Progenitor cell of endocrine pancreas (in vitro differentiated cells): ENCODE results near the gene ZEB1. TPM values are rescaled to one million over a fixed set of nuclear protein-coding genes. Genes with fewer than 3 reads are reported as not detected.

ENCODE experiments used
- DNase-seq: peaks from one replicate; pipeline ENCODE4 v3.0.0; 2021; ENCODE audit warnings: low spot score; ENCODE audit not compliant: unreplicated experiment
- H3K27ac Mint-ChIP-seq: 2 replicates; pipeline ENCODE4 v1.8.0; 2021; ENCODE audit warnings: mild to moderate bottlenecking, moderate library complexity, mixed read lengths
- H3K27me3 Mint-ChIP-seq: 2 replicates; pipeline ENCODE4 v1.8.0; 2021; ENCODE audit warnings: mixed read lengths
- H3K36me3 Mint-ChIP-seq: 2 replicates; pipeline ENCODE4 v1.8.0; 2022; ENCODE audit warnings: mixed read lengths; ENCODE audit not compliant: insufficient read depth
- H3K4me1 Mint-ChIP-seq: 2 replicates; pipeline ENCODE4 v1.8.0; 2021; ENCODE audit warnings: low read depth, mixed read lengths
- H3K4me3 Mint-ChIP-seq: 2 replicates; pipeline ENCODE4 v1.8.0; 2021; ENCODE audit warnings: low read depth, mild to moderate bottlenecking, moderate library complexity, mixed read lengths
- H3K9me3 Mint-ChIP-seq: 2 replicates; pipeline ENCODE4 v1.8.0; 2021; ENCODE audit warnings: low read depth, mixed read lengths
- CTCF ChIP-seq: fragments of 200-600 bp; sonication (generic); IDR thresholded peaks from one replicate; pipeline ENCODE4 v1.5.0; 2021; ENCODE audit warnings: antibody characterized with exemption, mild to moderate bottlenecking; ENCODE audit not compliant: unreplicated experiment
- total RNA-seq: library from RNA; stranded (reverse); gene quantifications from 2 replicates; pipeline ENCODE4 v1.2.1, GENCODE V29; 2021

Gene ZEB1
- total RNA-seq, 1 donor from 2014 or later: 1.7 TPM

DNA sequence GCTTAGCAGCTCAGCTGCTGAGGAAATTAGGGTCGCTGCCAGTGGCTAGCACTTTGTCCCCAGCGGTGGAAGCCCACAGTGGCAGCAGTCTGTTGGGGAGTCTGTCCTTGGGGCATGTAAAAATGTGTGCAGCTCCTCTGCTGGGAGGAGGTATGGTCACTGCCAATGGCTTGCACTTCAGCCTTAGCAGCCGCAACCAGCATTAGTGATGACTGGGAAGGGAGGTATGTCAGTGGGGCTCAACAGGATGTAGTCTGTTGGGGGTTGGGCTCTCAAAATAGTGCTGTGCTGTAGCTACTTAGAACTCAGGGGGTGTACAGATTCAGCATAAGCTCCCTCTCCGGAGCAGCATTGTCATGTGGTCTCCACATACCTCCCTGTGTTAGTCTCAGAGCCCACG, 189.9 kb downstream of the ZEB1 start:
- peaks cover 5% of the 10 kb centered on the region for H3K36me3 Mint-ChIP-seq
- no peaks in the 10 kb centered on the region for H3K27me3 Mint-ChIP-seq
- no peak for DNase-seq
- H3K4me3 Mint-ChIP-seq: no peak overlapping the region
- H3K4me1 Mint-ChIP-seq: no peaks in the 10 kb centered on the region
- H3K9me3 Mint-ChIP-seq: peaks cover 36% of the 10 kb centered on the region
- no peak for TF ChIP-seq CTCF
- H3K27ac Mint-ChIP-seq: no peak overlapping the region

- no peak for DNase-seq
- Mint-ChIP-seq H3K27me3 (no peaks in the 10 kb centered on the region), H3K36me3 (peaks cover 5% of the 10 kb centered on the region), H3K9me3 (peaks cover 34% of the 10 kb centered on the region), H3K4me1 (peaks cover 2% of the 10 kb centered on the region), H3K4me3 (no peak overlapping the region), H3K27ac (no peak overlapping the region)
- no peak for TF ChIP-seq CTCF
These were observed 191.0 kb downstream of the ZEB1 start for GRCh38 chr10:31509989-31510388.

DNA sequence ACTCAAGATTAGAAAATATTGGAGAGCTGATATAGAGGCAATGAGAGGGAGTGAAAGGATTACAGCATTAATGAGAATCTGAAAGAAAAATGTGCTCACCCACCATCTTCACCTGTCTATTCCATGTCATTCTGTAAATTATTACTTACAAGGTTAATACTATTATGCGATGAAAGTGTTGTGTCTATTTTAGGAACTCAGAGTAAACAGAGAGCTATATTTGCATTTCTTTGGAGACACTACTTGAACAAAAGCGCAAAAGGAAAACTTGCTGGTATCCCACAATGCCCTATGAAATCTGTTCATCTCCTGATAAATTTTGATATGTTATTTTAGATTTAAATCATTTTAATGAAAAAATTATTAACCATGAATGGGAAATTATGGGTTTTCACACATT, 196.1 kb downstream of the ZEB1 start:
- peaks cover 3% of the 10 kb centered on the region for H3K4me1 Mint-ChIP-seq
- TF ChIP-seq CTCF: no peak
- H3K9me3 Mint-ChIP-seq: no peaks in the 10 kb centered on the region
- no peak for DNase-seq
- no peaks in the 10 kb centered on the region for H3K36me3 Mint-ChIP-seq
- H3K4me3 Mint-ChIP-seq: no peak overlapping the region
- no peak overlapping the region for H3K27ac Mint-ChIP-seq
- H3K27me3 Mint-ChIP-seq: no peaks in the 10 kb centered on the region

DNA sequence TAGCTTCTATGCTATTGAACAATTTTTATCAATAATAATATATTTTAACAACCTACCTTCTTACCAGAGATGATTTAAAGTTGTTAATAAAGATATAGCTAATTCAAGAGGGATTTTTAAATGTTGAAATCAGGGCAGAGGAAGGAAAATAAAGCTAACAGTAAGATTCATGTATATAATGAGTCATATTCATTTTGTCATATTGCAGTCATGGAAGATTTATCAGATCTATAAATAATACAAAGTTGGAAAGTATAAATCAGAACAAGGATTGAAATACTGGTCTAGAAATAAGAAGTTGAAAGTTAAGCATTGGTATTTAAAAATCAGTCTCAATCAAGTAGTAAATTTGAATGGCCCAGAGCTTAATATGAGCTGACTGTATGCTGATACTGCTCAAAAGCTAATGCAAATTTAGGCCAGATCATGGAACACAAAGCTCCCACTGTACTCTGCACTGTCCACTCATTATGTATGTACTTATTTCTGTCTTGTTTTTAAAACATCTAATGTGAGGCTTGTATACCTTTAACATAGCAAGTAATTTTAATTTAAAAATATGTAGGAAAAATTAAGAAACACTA, 196.9 kb downstream of the ZEB1 start:
- no peak overlapping the region for H3K4me3 Mint-ChIP-seq
- H3K27ac Mint-ChIP-seq: no peak overlapping the region
- TF ChIP-seq CTCF: no peak
- no peaks in the 10 kb centered on the region for H3K9me3 Mint-ChIP-seq
- H3K27me3 Mint-ChIP-seq: no peaks in the 10 kb centered on the region
- no peak for DNase-seq
- peaks cover 3% of the 10 kb centered on the region for H3K4me1 Mint-ChIP-seq
- no peaks in the 10 kb centered on the region for H3K36me3 Mint-ChIP-seq

DNA sequence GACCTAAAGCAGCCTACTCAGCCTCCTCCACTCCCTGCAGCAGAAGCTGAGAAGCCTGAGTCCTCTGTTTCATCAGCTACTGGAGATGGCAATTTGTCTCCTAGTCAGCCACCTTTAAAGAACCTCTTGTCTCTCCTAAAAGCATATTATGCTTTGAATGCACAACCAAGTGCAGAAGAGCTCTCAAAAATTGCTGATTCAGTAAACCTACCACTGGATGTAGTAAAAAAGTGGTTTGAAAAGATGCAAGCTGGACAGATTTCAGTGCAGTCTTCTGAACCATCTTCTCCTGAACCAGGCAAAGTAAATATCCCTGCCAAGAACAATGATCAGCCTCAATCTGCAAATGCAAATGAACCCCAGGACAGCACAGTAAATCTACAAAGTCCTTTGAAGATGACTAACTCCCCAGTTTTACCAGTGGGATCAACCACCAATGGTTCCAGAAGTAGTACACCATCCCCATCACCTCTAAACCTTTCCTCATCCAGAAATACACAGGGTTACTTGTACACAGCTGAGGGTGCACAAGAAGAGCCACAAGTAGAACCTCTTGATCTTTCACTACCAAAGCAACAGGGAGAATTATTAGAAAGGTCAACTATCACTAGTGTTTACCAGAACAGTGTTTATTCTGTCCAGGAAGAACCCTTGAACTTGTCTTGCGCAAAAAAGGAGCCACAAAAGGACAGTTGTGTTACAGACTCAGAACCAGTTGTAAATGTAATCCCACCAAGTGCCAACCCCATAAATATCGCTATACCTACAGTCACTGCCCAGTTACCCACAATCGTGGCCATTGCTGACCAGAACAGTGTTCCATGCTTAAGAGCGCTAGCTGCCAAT, 202.2 kb downstream of the ZEB1 start:
- DNase-seq: no peak
- Mint-ChIP-seq H3K27ac (no peak overlapping the region), H3K4me1 (no peaks in the 10 kb centered on the region), H3K36me3 (no peaks in the 10 kb centered on the region), H3K27me3 (no peaks in the 10 kb centered on the region), H3K9me3 (no peaks in the 10 kb centered on the region), H3K4me3 (no peak overlapping the region)
- no peak for TF ChIP-seq CTCF
